Panc1 (cell line): ENCODE results near the gene RAB28.

Experiments used
- POLR2AphosphoS5 ChIP-seq: IDR thresholded peaks from 2 replicates; pipeline ENCODE4 v1.6.1; 2012; ENCODE audit warnings: mild to moderate bottlenecking, low read depth, low read length, moderate library complexity
- SIN3A ChIP-seq: IDR thresholded peaks from 2 replicates; pipeline ENCODE4 v1.6.1; 2012; ENCODE audit warnings: low read depth, mild to moderate bottlenecking, low read length, moderate library complexity, borderline replicate concordance; ENCODE audit not compliant: insufficient read depth
- TF ChIP-seq, protein P1 (sequence below): fragments of 450-650 bp; IDR thresholded peaks from 2 replicates; pipeline ENCODE4 v1.5.1; 2017; ENCODE audit warnings: mild to moderate bottlenecking
- TF ChIP-seq, protein P2 (sequence below), 2 experiments: IDR thresholded peaks; 2 replicates each; pipeline ENCODE4 v1.6.1; 2011 to 2012; ENCODE audit warnings: low read depth in 2 of 2, control low read depth in 1 of 2, low read length in 1 of 2, mild to moderate bottlenecking in 1 of 2, moderate library complexity in 1 of 2; ENCODE audit not compliant: insufficient read depth in 1 of 2

DNA sequence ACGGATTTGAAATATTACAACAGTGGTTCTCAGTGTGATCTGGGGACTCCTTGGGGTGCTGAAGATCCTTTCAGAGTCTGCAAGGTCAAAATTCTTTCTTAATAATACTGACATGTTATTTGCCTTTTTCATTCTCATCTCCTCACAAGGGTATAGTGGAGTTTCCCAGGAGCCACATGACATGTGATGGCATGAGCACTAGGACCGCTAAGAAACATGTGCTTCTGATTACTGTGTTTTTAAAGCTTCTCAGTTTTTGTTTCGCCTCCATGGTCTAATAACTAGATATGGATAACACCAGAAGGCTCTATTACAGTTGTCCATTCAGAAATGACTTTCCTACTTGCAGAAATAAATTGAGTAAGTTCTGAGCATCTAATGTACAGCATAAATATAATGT lies 156.1 kb downstream of the RAB28 start:
- TF ChIP-seq, protein P1, sequence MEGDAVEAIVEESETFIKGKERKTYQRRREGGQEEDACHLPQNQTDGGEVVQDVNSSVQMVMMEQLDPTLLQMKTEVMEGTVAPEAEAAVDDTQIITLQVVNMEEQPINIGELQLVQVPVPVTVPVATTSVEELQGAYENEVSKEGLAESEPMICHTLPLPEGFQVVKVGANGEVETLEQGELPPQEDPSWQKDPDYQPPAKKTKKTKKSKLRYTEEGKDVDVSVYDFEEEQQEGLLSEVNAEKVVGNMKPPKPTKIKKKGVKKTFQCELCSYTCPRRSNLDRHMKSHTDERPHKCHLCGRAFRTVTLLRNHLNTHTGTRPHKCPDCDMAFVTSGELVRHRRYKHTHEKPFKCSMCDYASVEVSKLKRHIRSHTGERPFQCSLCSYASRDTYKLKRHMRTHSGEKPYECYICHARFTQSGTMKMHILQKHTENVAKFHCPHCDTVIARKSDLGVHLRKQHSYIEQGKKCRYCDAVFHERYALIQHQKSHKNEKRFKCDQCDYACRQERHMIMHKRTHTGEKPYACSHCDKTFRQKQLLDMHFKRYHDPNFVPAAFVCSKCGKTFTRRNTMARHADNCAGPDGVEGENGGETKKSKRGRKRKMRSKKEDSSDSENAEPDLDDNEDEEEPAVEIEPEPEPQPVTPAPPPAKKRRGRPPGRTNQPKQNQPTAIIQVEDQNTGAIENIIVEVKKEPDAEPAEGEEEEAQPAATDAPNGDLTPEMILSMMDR = no peak
- TF ChIP-seq, protein P2, sequence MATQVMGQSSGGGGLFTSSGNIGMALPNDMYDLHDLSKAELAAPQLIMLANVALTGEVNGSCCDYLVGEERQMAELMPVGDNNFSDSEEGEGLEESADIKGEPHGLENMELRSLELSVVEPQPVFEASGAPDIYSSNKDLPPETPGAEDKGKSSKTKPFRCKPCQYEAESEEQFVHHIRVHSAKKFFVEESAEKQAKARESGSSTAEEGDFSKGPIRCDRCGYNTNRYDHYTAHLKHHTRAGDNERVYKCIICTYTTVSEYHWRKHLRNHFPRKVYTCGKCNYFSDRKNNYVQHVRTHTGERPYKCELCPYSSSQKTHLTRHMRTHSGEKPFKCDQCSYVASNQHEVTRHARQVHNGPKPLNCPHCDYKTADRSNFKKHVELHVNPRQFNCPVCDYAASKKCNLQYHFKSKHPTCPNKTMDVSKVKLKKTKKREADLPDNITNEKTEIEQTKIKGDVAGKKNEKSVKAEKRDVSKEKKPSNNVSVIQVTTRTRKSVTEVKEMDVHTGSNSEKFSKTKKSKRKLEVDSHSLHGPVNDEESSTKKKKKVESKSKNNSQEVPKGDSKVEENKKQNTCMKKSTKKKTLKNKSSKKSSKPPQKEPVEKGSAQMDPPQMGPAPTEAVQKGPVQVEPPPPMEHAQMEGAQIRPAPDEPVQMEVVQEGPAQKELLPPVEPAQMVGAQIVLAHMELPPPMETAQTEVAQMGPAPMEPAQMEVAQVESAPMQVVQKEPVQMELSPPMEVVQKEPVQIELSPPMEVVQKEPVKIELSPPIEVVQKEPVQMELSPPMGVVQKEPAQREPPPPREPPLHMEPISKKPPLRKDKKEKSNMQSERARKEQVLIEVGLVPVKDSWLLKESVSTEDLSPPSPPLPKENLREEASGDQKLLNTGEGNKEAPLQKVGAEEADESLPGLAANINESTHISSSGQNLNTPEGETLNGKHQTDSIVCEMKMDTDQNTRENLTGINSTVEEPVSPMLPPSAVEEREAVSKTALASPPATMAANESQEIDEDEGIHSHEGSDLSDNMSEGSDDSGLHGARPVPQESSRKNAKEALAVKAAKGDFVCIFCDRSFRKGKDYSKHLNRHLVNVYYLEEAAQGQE (IDR thresholded peaks at IDR 0.05; ENCODE audit: insufficient read depth in 1 of 2, low read depth in 2 of 2, low read length in 1 of 2) = no peak
- no peak for TF ChIP-seq SIN3A
- no peak for TF ChIP-seq POLR2AphosphoS5
